Karpas-422 (cell line): ENCODE measurements around the gene LIFR. TPM values are rescaled to one million over a fixed set of nuclear protein-coding genes. Genes with fewer than 3 reads are reported as not detected.
"Not testable (repeated sequence)": the region's sequence is repeated elsewhere in the genome, so short reads cannot be mapped to it uniquely, and the experiment has no call there.

Experiments
- DNase-seq: peaks from one replicate; pipeline ENCODE4 v3.0.0-alpha.2; 2015
- H2AFZ ChIP-seq: fragments of 200-600 bp; sonication (generic); 2 replicates; pipeline ENCODE4 v1.6.1; 2014; ENCODE audit warnings: antibody characterized with exemption, low read length, mixed read lengths
- H3K27ac ChIP-seq: fragments of 200-600 bp; sonication (generic); 2 replicates; pipeline ENCODE4 v1.5.1; 2014; ENCODE audit warnings: mild to moderate bottlenecking, low read length, moderate library complexity
- H3K27me3 ChIP-seq: fragments of 200-600 bp; sonication (generic); 2 replicates; pipeline ENCODE4 v1.6.1; 2014; ENCODE audit warnings: low read length, mixed read lengths
- H3K36me3 ChIP-seq: fragments of 200-600 bp; sonication (generic); 2 replicates; pipeline ENCODE4 v1.6.1; 2014; ENCODE audit warnings: low read length, mixed read lengths; ENCODE audit not compliant: insufficient read depth
- H3K4me1 ChIP-seq: fragments of 200-600 bp; sonication (generic); 2 replicates; pipeline ENCODE4 v1.6.1; 2014; ENCODE audit warnings: mild to moderate bottlenecking, low read length, mixed read lengths
- H3K4me2 ChIP-seq: fragments of 200-600 bp; sonication (generic); 2 replicates; pipeline ENCODE4 v1.6.1; 2014; ENCODE audit warnings: low read length, low read depth, mild to moderate bottlenecking; ENCODE audit not compliant: poor library complexity, severe bottlenecking
- H3K4me3 ChIP-seq: fragments of 200-600 bp; sonication (generic); 2 replicates; pipeline ENCODE4 v1.5.1; 2014; ENCODE audit warnings: mild to moderate bottlenecking, antibody characterized with exemption, low read length, mixed read lengths
- H3K79me2 ChIP-seq: fragments of 200-600 bp; sonication (generic); 2 replicates; pipeline ENCODE4 v1.6.1; 2014; ENCODE audit warnings: mild to moderate bottlenecking, low read length, mixed read lengths
- H3K9ac ChIP-seq: fragments of 200-600 bp; sonication (generic); 2 replicates; pipeline ENCODE4 v1.6.0; 2014; ENCODE audit warnings: low read length
- H3K9me2 ChIP-seq: fragments of 200-600 bp; sonication (generic), shearing (Covaris generic); replicated peaks from 2 replicates; pipeline ENCODE4 v1.6.0; 2014; ENCODE audit warnings: mild to moderate bottlenecking, low read length, moderate library complexity; ENCODE audit not compliant: insufficient read depth
- H3K9me3 ChIP-seq: fragments of 300-700, 200-600 bp; sonication (generic); 2 replicates; pipeline ENCODE4 v1.6.1; 2014; ENCODE audit warnings: low read length, mixed read lengths
- H4K20me1 ChIP-seq: fragments of 200-600 bp; sonication (generic); 2 replicates; pipeline ENCODE4 v1.6.1; 2014; ENCODE audit warnings: mild to moderate bottlenecking, antibody characterized with exemption, low read length, low read depth; ENCODE audit not compliant: insufficient read depth
- total RNA-seq: library from RNA; depleted of rRNA; stranded (reverse); fragments of >200 nt; shearing (Covaris generic); gene quantifications from 2 replicates; pipeline ENCODE4 v1.2.3, GENCODE V29; 2014; ENCODE audit warnings: low replicate concordance

LIFR gene
- total RNA-seq, 1 experiment from 2014 or later: not detected

- Histone ChIP-seq H3K4me3 (no peak overlapping the region), H3K27me3 (no peaks in the 10 kb centered on the region), H2AFZ (no peak overlapping the region), H3K27ac (no peak overlapping the region), H3K4me1 (peaks cover 11% of the 10 kb centered on the region), H3K9me2 (no peaks in the 10 kb centered on the region), H3K9me3 (no peaks in the 10 kb centered on the region), H3K9ac (no peak overlapping the region), H3K79me2 (no peaks in the 10 kb centered on the region), H3K4me2 (no peak overlapping the region), H3K36me3 (no peaks in the 10 kb centered on the region), H4K20me1 (no peaks in the 10 kb centered on the region)
- no peak for DNase-seq
These were observed 24.9 kb downstream of the LIFR start for GRCh38 chr5:38531518-38531917.

DNA sequence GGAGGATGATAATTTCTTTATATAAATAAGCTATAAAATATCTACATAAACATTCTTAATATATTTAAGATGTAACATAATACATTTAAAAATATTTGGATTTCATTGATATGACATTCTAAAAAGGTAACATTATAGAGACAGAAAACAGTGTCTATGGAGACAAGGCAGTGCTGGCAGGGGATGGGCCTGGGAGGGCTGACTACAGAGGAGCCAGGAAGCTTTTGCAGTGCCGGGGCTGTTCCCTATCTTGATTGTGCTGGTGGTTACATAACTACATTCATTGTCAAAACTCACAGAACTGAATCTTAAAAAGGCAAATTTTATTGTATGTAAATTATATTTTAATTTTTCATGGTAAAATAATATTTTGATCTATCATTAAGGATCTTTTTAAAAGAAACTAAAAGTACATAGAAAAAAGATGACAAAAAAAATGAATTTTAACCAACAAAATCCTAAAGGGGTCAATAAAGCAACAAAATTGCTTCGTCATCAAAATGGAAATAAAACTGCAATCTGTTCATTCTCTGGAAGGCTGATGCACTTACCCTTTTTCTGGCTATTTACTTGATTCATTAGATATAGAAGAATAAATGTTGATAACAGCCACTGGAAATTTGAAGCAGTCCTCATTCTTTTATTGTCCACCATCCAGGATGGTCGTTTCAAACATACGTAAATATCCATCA is 26.3 kb downstream of the LIFR start:
- Histone ChIP-seq H3K4me2 (no peak overlapping the region), H3K79me2 (no peaks in the 10 kb centered on the region), H2AFZ (no peak overlapping the region), H3K27ac (no peak overlapping the region), H3K4me1 (peaks cover 11% of the 10 kb centered on the region), H4K20me1 (no peaks in the 10 kb centered on the region), H3K9ac (no peak overlapping the region), H3K36me3 (no peaks in the 10 kb centered on the region), H3K27me3 (no peaks in the 10 kb centered on the region), H3K9me3 (no peaks in the 10 kb centered on the region), H3K9me2 (no peaks in the 10 kb centered on the region), H3K4me3 (no peak overlapping the region)
- DNase-seq: no peak

DNA sequence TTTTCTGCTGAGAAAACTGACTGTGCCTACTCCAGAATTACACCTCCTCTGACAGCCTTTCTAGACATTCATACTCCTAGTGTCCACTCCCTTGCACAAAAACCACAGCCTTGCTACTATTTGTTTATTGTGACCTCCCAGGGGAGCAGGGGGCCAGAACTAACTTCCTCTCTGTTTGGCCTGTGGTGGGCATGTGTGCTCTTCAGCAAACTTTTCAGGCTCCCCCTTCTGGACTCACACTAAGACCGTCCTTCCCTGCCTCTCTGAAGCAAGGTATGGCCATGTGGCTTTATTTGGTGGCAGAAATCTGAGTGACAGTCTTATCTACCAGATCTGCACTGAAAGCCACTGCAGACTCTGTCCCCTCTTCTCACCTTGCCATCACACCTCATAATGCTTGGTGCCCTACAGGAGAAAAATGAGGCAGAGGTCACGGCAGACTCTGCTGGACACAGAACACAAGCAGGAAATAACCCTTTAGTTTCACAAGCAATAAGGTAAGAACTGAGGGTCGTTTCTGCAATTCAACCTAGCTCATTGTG is 28.2 kb downstream of the LIFR start:
- Histone ChIP-seq H3K4me3 (no peak overlapping the region), H2AFZ (no peak overlapping the region), H3K27me3 (no peaks in the 10 kb centered on the region), H3K79me2 (no peaks in the 10 kb centered on the region), H3K9me2 (no peaks in the 10 kb centered on the region), H3K9ac (no peak overlapping the region), H4K20me1 (no peaks in the 10 kb centered on the region), H3K4me2 (no peak overlapping the region), H3K4me1 (peaks cover 11% of the 10 kb centered on the region), H3K9me3 (no peaks in the 10 kb centered on the region), H3K27ac (no peak overlapping the region), H3K36me3 (no peaks in the 10 kb centered on the region)
- peak; percentile 43 for DNase-seq

DNA sequence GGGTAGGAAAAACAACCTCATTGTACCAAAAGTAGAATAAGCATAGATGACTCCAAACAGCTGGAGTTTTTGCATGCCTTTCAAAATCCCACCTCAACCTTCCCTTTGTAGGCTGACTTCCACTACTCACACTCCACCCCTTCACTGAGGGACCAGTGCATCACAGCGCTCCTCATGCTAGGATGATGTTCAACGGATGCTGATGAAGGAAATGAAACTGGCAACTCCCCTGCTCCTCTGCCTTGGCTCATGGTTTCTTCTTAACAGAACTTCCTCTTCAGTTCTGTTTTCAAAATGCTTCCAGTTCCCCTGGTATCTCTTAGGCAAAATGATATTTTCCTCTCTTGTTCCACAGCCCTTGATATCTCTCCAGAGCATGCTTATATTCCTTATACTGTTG is 29.0 kb downstream of the LIFR start:
- H3K4me3 ChIP-seq: no peak overlapping the region
- DNase-seq: peak; percentile 72
- H3K9me2 ChIP-seq: no peaks in the 10 kb centered on the region
- no peaks in the 10 kb centered on the region for H3K79me2 ChIP-seq
- no peaks in the 10 kb centered on the region for H4K20me1 ChIP-seq
- no peaks in the 10 kb centered on the region for H3K27me3 ChIP-seq
- H2AFZ ChIP-seq: no peak overlapping the region
- H3K27ac ChIP-seq: no peak overlapping the region
- H3K9me3 ChIP-seq: no peaks in the 10 kb centered on the region
- no peak overlapping the region for H3K9ac ChIP-seq
- peaks cover 11% of the 10 kb centered on the region for H3K4me1 ChIP-seq
- H3K4me2 ChIP-seq: no peak overlapping the region
- H3K36me3 ChIP-seq: no peaks in the 10 kb centered on the region

DNA sequence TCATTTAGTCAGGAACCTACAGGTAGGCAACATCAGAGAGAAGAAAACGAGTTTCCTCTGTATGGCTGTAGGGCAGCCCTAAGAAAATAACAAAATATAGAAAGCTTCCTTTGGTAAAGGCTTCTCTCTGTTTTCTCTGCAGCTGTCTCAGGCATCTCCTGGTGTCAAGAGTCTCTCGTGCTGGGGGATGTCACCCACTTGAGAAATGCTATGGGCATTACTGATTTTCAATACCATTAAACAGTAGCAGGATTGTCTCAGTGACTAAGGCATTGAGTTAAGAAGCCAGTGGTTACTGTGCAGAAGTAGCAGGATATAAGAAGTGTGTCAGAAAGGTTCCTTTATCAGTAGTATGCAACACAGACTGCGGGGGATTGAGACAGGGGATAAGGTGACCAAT is 32.4 kb downstream of the LIFR start:
- Histone ChIP-seq H3K9ac (no peak overlapping the region), H3K9me2 (no peaks in the 10 kb centered on the region)

DNA sequence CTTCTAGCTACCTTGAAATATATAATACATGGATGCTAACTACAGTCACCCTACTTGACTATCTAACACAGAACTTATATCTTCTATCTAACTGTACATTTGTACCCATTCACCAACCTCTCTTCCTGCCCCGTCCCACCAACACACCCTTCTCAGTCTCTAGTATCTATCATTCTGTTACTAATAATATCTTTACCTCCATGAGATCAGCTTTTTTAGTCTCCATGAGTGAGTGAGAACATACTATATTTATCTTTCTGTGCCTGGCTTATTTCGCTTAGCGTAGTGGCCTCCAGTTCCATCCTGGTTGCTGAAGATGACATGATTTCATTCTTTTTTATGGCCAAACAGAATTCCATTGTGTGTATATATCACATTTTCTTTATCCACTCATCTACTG is 37.0 kb downstream of the LIFR start:
- no peak overlapping the region for H3K4me3 ChIP-seq
- H3K79me2 ChIP-seq: no peaks in the 10 kb centered on the region
- H3K9ac ChIP-seq: no peak overlapping the region
- H3K36me3 ChIP-seq: no peaks in the 10 kb centered on the region
- no peak for DNase-seq
- no peaks in the 10 kb centered on the region for H3K27me3 ChIP-seq
- no peaks in the 10 kb centered on the region for H4K20me1 ChIP-seq
- no peaks in the 10 kb centered on the region for H3K4me1 ChIP-seq
- no peak overlapping the region for H3K4me2 ChIP-seq
- H3K9me2 ChIP-seq: no peaks in the 10 kb centered on the region
- H3K9me3 ChIP-seq: no peaks in the 10 kb centered on the region
- H3K27ac ChIP-seq: no peak overlapping the region
- H2AFZ ChIP-seq: no peak overlapping the region

More for the DNA sequence above, 32.4 kb downstream of the LIFR start:
- peaks cover 11% of the 10 kb centered on the region for H3K4me1 ChIP-seq
- no peaks in the 10 kb centered on the region for H3K9me3 ChIP-seq
- no peaks in the 10 kb centered on the region for H3K79me2 ChIP-seq
- no peak overlapping the region for H3K27ac ChIP-seq
- no peaks in the 10 kb centered on the region for H3K36me3 ChIP-seq
- no peaks in the 10 kb centered on the region for H3K27me3 ChIP-seq
- H3K4me3 ChIP-seq: no peak overlapping the region
- DNase-seq: no peak
- no peak overlapping the region for H3K4me2 ChIP-seq
- H2AFZ ChIP-seq: no peak overlapping the region
- no peaks in the 10 kb centered on the region for H4K20me1 ChIP-seq

DNA sequence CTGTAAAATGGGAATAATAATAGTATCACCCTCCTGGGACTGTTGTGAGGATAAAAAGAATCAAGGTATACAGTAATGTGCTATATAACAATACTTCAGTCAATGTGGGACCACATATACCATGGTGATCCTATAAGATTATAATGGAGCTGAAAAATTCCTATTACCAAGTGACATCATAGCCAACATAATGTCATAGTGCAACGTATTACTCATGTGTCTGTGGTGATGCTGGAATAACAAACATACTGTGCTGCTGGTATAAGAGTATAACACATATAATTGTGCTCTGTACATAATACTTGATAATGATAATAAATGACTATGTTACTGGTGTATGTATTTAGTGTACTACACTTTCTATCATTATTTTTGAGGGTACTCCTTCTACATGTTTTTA is 38.1 kb downstream of the LIFR start:
- no peaks in the 10 kb centered on the region for H3K9me3 ChIP-seq
- no peaks in the 10 kb centered on the region for H4K20me1 ChIP-seq
- no peaks in the 10 kb centered on the region for H3K9me2 ChIP-seq
- no peaks in the 10 kb centered on the region for H3K27me3 ChIP-seq
- no peaks in the 10 kb centered on the region for H3K79me2 ChIP-seq
- no peak overlapping the region for H3K4me2 ChIP-seq
- no peaks in the 10 kb centered on the region for H3K4me1 ChIP-seq
- DNase-seq: no peak
- no peak overlapping the region for H3K9ac ChIP-seq
- H3K36me3 ChIP-seq: no peaks in the 10 kb centered on the region
- H3K4me3 ChIP-seq: no peak overlapping the region
- H3K27ac ChIP-seq: no peak overlapping the region
- no peak overlapping the region for H2AFZ ChIP-seq

DNA sequence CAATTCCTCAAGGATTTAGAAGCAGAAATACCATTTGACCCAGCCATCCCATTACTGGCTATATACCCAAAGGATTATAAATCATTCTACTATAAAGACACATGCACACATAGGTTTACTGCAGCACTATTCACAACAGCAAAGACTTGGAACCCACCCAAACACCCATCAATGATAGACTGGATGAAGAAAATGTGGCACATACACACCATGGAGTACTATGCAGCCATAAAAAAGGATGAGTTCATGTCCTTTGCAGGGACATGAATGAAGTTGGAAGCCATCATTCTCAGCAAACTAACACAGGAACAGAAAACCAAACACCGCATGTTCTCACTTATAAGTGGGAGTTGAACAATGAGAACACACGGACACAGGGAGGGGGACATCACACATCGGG is 39.8 kb downstream of the LIFR start:
- not testable (repeated sequence) for H3K9ac ChIP-seq, H3K4me2 ChIP-seq, H3K4me3 ChIP-seq, H2AFZ ChIP-seq, DNase-seq, H3K36me3 ChIP-seq, H3K4me1 ChIP-seq, H3K27ac ChIP-seq, H3K27me3 ChIP-seq, H3K9me2 ChIP-seq, H4K20me1 ChIP-seq, H3K9me3 ChIP-seq, H3K79me2 ChIP-seq
